GM10266 (cell line): ENCODE results near the gene L3MBTL2.
"Not testable (repeated sequence)": the region's sequence is repeated elsewhere in the genome, so short reads cannot be mapped to it uniquely, and the experiment has no call there.

Source experiments
- DNase-seq: peaks from one replicate; pipeline ENCODE4 v3.0.0; 2012; ENCODE audit errors: extremely low spot score
- CTCF ChIP-seq: IDR thresholded peaks from 2 replicates; pipeline ENCODE4 v1.5.1; 2012; ENCODE audit warnings: mild to moderate bottlenecking, low read depth; ENCODE audit not compliant: control insufficient read depth, insufficient read depth; ENCODE audit errors: missing control alignments

L3MBTL2 gene

GRCh38 chr22:41252365-41252764, 47.3 kb downstream of the L3MBTL2 start:
- no peak for TF ChIP-seq CTCF
- DNase-seq: no peak

- no peak for DNase-seq
- no peak for TF ChIP-seq CTCF
Measured at GRCh38 chr22:41254230-41254629, 49.1 kb downstream of the L3MBTL2 start.

- no peak for TF ChIP-seq CTCF
- DNase-seq: no peak
Measured at GRCh38 chr22:41256254-41257253, 51.4 kb downstream of the L3MBTL2 start.

GRCh38 chr22:41257696-41258095, 52.6 kb downstream of the L3MBTL2 start:
- DNase-seq: no peak
- TF ChIP-seq CTCF: no peak

- not testable (repeated sequence) for DNase-seq
Measured at GRCh38 chr22:41259756-41260155, 54.6 kb downstream of the L3MBTL2 start.

GRCh38 chr22:41260871-41261270, 55.8 kb downstream of the L3MBTL2 start:
- TF ChIP-seq CTCF: no peak
- no peak for DNase-seq

GRCh38 chr22:41261541-41262249, 56.6 kb downstream of the L3MBTL2 start:
- TF ChIP-seq CTCF: no peak
- no peak for DNase-seq
